Measurements from ENCODE around the gene RAB29. TPM values are rescaled to one million over a fixed set of nuclear protein-coding genes. Genes with fewer than 3 reads are reported as not detected.

Gene RAB29
- polyA plus RNA-seq, 1 donor from 2014 or later, result 0.40 TPM

- peak overlapping the region; percentile 81 for H3K4me3 ChIP-seq (ENCODE audit: low read length)
- peak overlapping the region; percentile 66 for H3K4me2 ChIP-seq (ENCODE audit: low read length)
- H3K9me2 ChIP-seq (ENCODE audit: insufficient read depth, low read length), result no peaks in the 10 kb centered on the region
- H4K20me1 ChIP-seq (ENCODE audit: insufficient read depth), result peaks cover 23% of the 10 kb centered on the region
- H2AFZ ChIP-seq (ENCODE audit: low read depth, low read length), result peak overlapping the region; percentile 10
- peaks cover 52% of the 10 kb centered on the region for H3K79me2 ChIP-seq (replicated peaks; ENCODE audit: insufficient read depth, low read length)
- TF ChIP-seq CTCF (IDR thresholded peaks at IDR 0.05; ENCODE audit: poor library complexity, severe bottlenecking) (no peak), REST (IDR thresholded peaks at IDR 0.05; ENCODE audit: borderline replicate concordance) (no peak), EP300 (conservative IDR thresholded peaks at IDR 0.05; ENCODE audit: poor library complexity, severe bottlenecking) (no peak), EZH2 (IDR thresholded peaks at IDR 0.05; ENCODE audit: borderline replicate concordance, insufficient read depth, low read length, poor library complexity, severe bottlenecking) (no peak), POLR2AphosphoS5 (IDR thresholded peaks at IDR 0.05) (peak; percentile 7), RAD21 (conservative IDR thresholded peaks at IDR 0.05) (no peak), SMC3 (conservative IDR thresholded peaks at IDR 0.05; ENCODE audit: poor library complexity) (no peak), MXI1 (conservative IDR thresholded peaks at IDR 0.05; ENCODE audit: poor library complexity, severe bottlenecking) (peak; percentile 11), TAF1 (IDR thresholded peaks at IDR 0.05; ENCODE audit: low read depth) (no peak)
- H3K9me3 ChIP-seq (ENCODE audit: low read length), result no peaks in the 10 kb centered on the region
- no peaks in the 10 kb centered on the region for H3K27me3 ChIP-seq (ENCODE audit: insufficient read depth, low read depth, low read length)
- peak overlapping the region; percentile 89 for H3K9ac ChIP-seq (ENCODE audit: low read length)
- H3F3A ChIP-seq (ENCODE audit: insufficient read depth, low read length, poor library complexity, severe bottlenecking), result no peaks in the 10 kb centered on the region
- no peaks in the 10 kb centered on the region for H3K36me3 ChIP-seq (ENCODE audit: insufficient read depth, low read length)
- H3K27ac ChIP-seq (ENCODE audit: low read length), result peak overlapping the region; percentile 89
Measured at GRCh38 chr1:205748403-205749233, 26.7 kb downstream of the RAB29 start.

- H2AFZ ChIP-seq (ENCODE audit: low read depth, low read length), result no peak overlapping the region
- H4K20me1 ChIP-seq (ENCODE audit: insufficient read depth), result peaks cover 23% of the 10 kb centered on the region
- H3K4me2 ChIP-seq (ENCODE audit: low read length), result peak overlapping the region; percentile 66
- H3K79me2 ChIP-seq (replicated peaks; ENCODE audit: insufficient read depth, low read length), result peaks cover 66% of the 10 kb centered on the region
- H3K27ac ChIP-seq (ENCODE audit: low read length), result no peak overlapping the region
- no peaks in the 10 kb centered on the region for H3K9me2 ChIP-seq (ENCODE audit: insufficient read depth, low read length)
- H3K27me3 ChIP-seq (ENCODE audit: insufficient read depth, low read depth, low read length), result no peaks in the 10 kb centered on the region
- no peak overlapping the region for H3K9ac ChIP-seq (ENCODE audit: low read length)
- TF ChIP-seq SMC3 (conservative IDR thresholded peaks at IDR 0.05; ENCODE audit: poor library complexity) (no peak), RAD21 (conservative IDR thresholded peaks at IDR 0.05) (no peak), POLR2AphosphoS5 (IDR thresholded peaks at IDR 0.05) (no peak), TAF1 (IDR thresholded peaks at IDR 0.05; ENCODE audit: low read depth) (no peak), REST (IDR thresholded peaks at IDR 0.05; ENCODE audit: borderline replicate concordance) (no peak), CTCF (IDR thresholded peaks at IDR 0.05; ENCODE audit: poor library complexity, severe bottlenecking) (no peak), MXI1 (conservative IDR thresholded peaks at IDR 0.05; ENCODE audit: poor library complexity, severe bottlenecking) (no peak), EZH2 (IDR thresholded peaks at IDR 0.05; ENCODE audit: borderline replicate concordance, insufficient read depth, low read length, poor library complexity, severe bottlenecking) (no peak), EP300 (conservative IDR thresholded peaks at IDR 0.05; ENCODE audit: poor library complexity, severe bottlenecking) (no peak)
- no peaks in the 10 kb centered on the region for H3K36me3 ChIP-seq (ENCODE audit: insufficient read depth, low read length)
- no peaks in the 10 kb centered on the region for H3F3A ChIP-seq (ENCODE audit: insufficient read depth, low read length, poor library complexity, severe bottlenecking)
- peak overlapping the region; percentile 81 for H3K4me3 ChIP-seq (ENCODE audit: low read length)
- no peaks in the 10 kb centered on the region for H3K9me3 ChIP-seq (ENCODE audit: low read length)
Measured at GRCh38 chr1:205746757-205747412, 28.4 kb downstream of the RAB29 start.

Data from neural cell (in vitro differentiated cells).